Measurements from ENCODE around the gene TSPAN4. TPM values are rescaled to one million over a fixed set of nuclear protein-coding genes. Genes with fewer than 3 reads are reported as not detected.

The TSPAN4 gene
- total and polyA plus RNA-seq, 10 of the 15 experiments (the other 5 are each of a cell fraction or from before 2014, with no cell fraction given): 0.37 to 14.0 (median 8.5) TPM; not detected in 1

DNA sequence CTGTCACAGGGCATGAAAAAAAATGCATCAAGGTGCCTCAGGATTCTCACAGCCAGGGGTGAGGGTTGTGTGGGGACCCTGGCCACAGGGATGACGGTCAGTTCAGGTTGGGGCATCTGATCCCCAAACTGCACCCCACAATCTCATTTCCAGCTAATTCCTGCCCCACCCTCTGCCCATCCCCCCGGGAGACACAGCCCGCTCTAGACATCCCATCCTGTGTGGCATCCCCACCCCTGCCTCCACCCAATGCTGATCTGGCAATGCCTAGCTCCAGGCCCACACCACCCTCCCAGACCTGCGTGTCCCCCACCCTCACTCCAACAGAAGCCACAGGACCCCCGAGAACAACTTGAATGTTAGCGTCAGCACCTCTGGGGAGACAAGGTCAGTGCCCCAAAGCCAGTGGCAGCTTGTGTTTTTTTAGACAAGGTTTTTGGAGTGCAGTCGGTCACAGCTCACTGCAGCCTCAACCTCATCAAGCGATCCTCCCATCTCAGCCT is 25.3 kb downstream of the TSPAN4 start:
- intact Hi-C loops (cut with micrococcal nuclease; ENCODE audit: unreplicated experiment) (no loop called here), in situ Hi-C loops (cut with MboI) (no loop called here)
- no peak overlapping the region for H3K4me2 ChIP-seq (ENCODE audit: control insufficient read depth, insufficient read depth)
- no peaks in the 10 kb centered on the region for H4K20me1 ChIP-seq (ENCODE audit: control insufficient read depth, insufficient read depth)
- no peaks in the 10 kb centered on the region for H3K27me3 ChIP-seq (replicated peaks in 1 of 2; ENCODE audit: control insufficient read depth in 2 of 2, insufficient read depth in 2 of 2, low read length in 1 of 2)
- no TSS peak for BruUV-seq (replicated peaks)
- DNase-seq (ENCODE audit: low read depth, low spot score) (no peak), FAIRE-seq (no peak), ATAC-seq (no peak)
- no peaks in the 10 kb centered on the region for H3K9me3 ChIP-seq (replicated peaks; ENCODE audit: control insufficient read depth, insufficient read depth, low read length)
- H3K79me2 ChIP-seq (ENCODE audit: control insufficient read depth, insufficient read depth, low read length): no peaks in the 10 kb centered on the region
- H3K36me3 ChIP-seq (ENCODE audit: control insufficient read depth in 2 of 2, insufficient read depth in 2 of 2, low read length in 1 of 2): no peaks in the 10 kb centered on the region; a peak in 1 of 4 replicates
- H3K4me1 ChIP-seq (ENCODE audit: control insufficient read depth, insufficient read depth, low read length): no peaks in the 10 kb centered on the region
- SMC1A ChIA-PET (ENCODE audit: uncharacterized antibody, unreplicated experiment): no interaction called here
- no peak overlapping the region for H3K27ac ChIP-seq (ENCODE audit: control insufficient read depth, insufficient read depth)
- H3K9ac ChIP-seq (ENCODE audit: control insufficient read depth, insufficient read depth, low read length): no peak overlapping the region
- RAD21 ChIA-PET (ENCODE audit: unreplicated experiment): no interaction called here
- WGBS (ENCODE audit: insufficient coverage, insufficient replicate concordance, low lambda C conversion rate, missing lambda C conversion rate): 41% methylated on average over 8 of the region's 8 CpGs
- POLR2A ChIA-PET: no interaction called here
- CTCF ChIA-PET: no interaction called here
- no peak overlapping the region for H3K4me3 ChIP-seq
- H2AFZ ChIP-seq (ENCODE audit: control insufficient read depth, low read depth, low read length): no peak overlapping the region
- no peak for TF ChIP-seq HSF1 (IDR thresholded peaks at IDR 0.05; ENCODE audit: low read depth, low read length)
- no peak for TF ChIP-seq CHD2 (IDR thresholded peaks at IDR 0.05; ENCODE audit: borderline replicate concordance, low read depth, low read length)
- no peak for TF ChIP-seq LARP7 (IDR thresholded peaks at IDR 0.05)
- TF ChIP-seq BCL11A (IDR thresholded peaks at IDR 0.05; ENCODE audit: low read depth, low read length): no peak
- TF ChIP-seq SP1 (IDR thresholded peaks at IDR 0.05; ENCODE audit: low read depth, low read length): no peak
- TF ChIP-seq, protein P1, sequence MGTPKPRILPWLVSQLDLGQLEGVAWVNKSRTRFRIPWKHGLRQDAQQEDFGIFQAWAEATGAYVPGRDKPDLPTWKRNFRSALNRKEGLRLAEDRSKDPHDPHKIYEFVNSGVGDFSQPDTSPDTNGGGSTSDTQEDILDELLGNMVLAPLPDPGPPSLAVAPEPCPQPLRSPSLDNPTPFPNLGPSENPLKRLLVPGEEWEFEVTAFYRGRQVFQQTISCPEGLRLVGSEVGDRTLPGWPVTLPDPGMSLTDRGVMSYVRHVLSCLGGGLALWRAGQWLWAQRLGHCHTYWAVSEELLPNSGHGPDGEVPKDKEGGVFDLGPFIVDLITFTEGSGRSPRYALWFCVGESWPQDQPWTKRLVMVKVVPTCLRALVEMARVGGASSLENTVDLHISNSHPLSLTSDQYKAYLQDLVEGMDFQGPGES (IDR thresholded peaks at IDR 0.05): no peak
- TF ChIP-seq, protein P2, sequence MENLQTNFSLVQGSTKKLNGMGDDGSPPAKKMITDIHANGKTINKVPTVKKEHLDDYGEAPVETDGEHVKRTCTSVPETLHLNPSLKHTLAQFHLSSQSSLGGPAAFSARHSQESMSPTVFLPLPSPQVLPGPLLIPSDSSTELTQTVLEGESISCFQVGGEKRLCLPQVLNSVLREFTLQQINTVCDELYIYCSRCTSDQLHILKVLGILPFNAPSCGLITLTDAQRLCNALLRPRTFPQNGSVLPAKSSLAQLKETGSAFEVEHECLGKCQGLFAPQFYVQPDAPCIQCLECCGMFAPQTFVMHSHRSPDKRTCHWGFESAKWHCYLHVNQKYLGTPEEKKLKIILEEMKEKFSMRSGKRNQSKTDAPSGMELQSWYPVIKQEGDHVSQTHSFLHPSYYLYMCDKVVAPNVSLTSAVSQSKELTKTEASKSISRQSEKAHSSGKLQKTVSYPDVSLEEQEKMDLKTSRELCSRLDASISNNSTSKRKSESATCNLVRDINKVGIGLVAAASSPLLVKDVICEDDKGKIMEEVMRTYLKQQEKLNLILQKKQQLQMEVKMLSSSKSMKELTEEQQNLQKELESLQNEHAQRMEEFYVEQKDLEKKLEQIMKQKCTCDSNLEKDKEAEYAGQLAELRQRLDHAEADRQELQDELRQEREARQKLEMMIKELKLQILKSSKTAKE (IDR thresholded peaks at IDR 0.05; ENCODE audit: low read depth, poor library complexity, severe bottlenecking): no peak
- TF ChIP-seq CBFB (IDR thresholded peaks at IDR 0.05; ENCODE audit: low read depth): no peak
- TF ChIP-seq, protein P3, sequence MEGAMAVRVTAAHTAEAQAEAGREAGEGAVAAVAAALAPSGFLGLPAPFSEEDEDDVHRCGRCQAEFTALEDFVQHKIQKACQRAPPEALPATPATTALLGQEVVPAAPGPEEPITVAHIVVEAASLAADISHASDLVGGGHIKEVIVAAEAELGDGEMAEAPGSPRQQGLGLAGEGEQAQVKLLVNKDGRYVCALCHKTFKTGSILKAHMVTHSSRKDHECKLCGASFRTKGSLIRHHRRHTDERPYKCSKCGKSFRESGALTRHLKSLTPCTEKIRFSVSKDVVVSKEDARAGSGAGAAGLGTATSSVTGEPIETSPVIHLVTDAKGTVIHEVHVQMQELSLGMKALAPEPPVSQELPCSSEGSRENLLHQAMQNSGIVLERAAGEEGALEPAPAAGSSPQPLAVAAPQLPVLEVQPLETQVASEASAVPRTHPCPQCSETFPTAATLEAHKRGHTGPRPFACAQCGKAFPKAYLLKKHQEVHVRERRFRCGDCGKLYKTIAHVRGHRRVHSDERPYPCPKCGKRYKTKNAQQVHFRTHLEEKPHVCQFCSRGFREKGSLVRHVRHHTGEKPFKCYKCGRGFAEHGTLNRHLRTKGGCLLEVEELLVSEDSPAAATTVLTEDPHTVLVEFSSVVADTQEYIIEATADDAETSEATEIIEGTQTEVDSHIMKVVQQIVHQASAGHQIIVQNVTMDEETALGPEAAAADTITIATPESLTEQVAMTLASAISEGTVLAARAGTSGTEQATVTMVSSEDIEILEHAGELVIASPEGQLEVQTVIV (IDR thresholded peaks at IDR 0.05; ENCODE audit: borderline replicate concordance, partially characterized antibody): no peak
- TF ChIP-seq ZNF217 (IDR thresholded peaks at IDR 0.05): no peak
- no peak for TF ChIP-seq SMARCA5 (IDR thresholded peaks at IDR 0.05)
- TF ChIP-seq ZSCAN29 (IDR thresholded peaks at IDR 0.05): no peak
- TF ChIP-seq SRF (IDR thresholded peaks at IDR 0.05; ENCODE audit: low read depth in 2 of 2, low read length in 2 of 2): no peak
- TF ChIP-seq ESRRA (IDR thresholded peaks at IDR 0.05; ENCODE audit: low read length): no peak
- TF ChIP-seq ELK1 (IDR thresholded peaks at IDR 0.05; ENCODE audit: low read depth, low read length): no peak
- TF ChIP-seq FOXK2 (IDR thresholded peaks at IDR 0.05): no peak
- no peak for TF ChIP-seq ETV6 (conservative IDR thresholded peaks at IDR 0.05 in 1 of 2, IDR thresholded peaks at IDR 0.05 in 1 of 2; ENCODE audit: borderline replicate concordance in 1 of 2, low read depth in 1 of 2)
